ENCODE results near the gene PTH. TPM values are rescaled to one million over a fixed set of nuclear protein-coding genes. Genes with fewer than 3 reads are reported as not detected.

Gene PTH
- total RNA-seq, 2 experiments from 2014 or later = not detected

GRCh38 chr11:13473013-13473722 is 22.6 kb downstream of the PTH start:
- ChIA-PET POLR2A (interaction anchor here (1.1 kb wide), 1 partner anchor 10 kb away, joined by 4 read pairs; the partner anchor contains the start of gene BTBD10), CTCF (interaction anchor here (0.6 to 1.4 kb wide), 3 partner anchors 10 to 397 kb away, joined by 3 to 4 read pairs (median 4); no protein-coding TSS in a partner anchor)
- peaks cover 11% of the 10 kb centered on the region for H3K27me3 Mint-ChIP-seq
- DNase-seq = no peak
- H3K9me3 Mint-ChIP-seq = no peaks in the 10 kb centered on the region
- H3K4me3 Mint-ChIP-seq = no peak overlapping the region
- intact Hi-C loops (cut with micrococcal nuclease) = no loop called here
- H3K27ac Mint-ChIP-seq = no peak overlapping the region
- H3K36me3 Mint-ChIP-seq = no peaks in the 10 kb centered on the region
- no peaks in the 10 kb centered on the region for H3K4me1 Mint-ChIP-seq (ENCODE audit: low read depth)

- H3K4me3 Mint-ChIP-seq = no peak overlapping the region
- POLR2A ChIA-PET = no interaction called here
- no peak for DNase-seq
Measured at GRCh38 chr11:13468750-13469149, 27.0 kb downstream of the PTH start.

DNA sequence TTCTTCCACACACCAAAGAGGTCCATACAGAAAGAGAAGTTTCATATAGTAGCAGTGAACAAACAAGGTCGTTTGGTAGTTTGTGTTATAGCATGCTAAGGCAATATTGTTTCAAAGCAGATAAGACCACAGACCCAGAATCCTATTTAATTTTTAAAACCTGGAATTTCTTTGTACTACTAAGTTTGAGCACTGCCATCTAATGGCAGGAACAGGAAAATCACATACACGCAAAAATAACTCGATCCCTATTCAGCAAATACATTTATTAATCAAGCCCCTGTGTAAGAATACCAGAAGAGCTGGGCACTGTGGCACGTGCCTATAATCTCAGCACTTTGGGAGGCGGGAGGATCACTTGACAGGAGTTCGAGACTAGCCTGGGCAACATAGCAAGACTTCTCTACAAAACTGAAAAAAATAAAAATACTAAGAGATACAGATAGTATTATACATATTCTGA is 29.9 kb downstream of the PTH start:
- Mint-ChIP-seq H3K4me1 (ENCODE audit: low read depth) (peaks cover 19% of the 10 kb centered on the region), H3K36me3 (no peaks in the 10 kb centered on the region), H3K9me3 (no peaks in the 10 kb centered on the region), H3K4me3 (no peak overlapping the region), H3K27me3 (peaks cover 9% of the 10 kb centered on the region), H3K27ac (no peak overlapping the region)
- intact Hi-C loops (cut with micrococcal nuclease) = loop anchor here (2.0 kb wide), 1 partner anchor 501 kb away; no protein-coding TSS in a partner anchor
- CTCF ChIA-PET = interaction anchor here (0.7 to 3.5 kb wide), 6 partner anchors 8 to 733 kb away, joined by 3 to 7 read pairs (median 3); no protein-coding TSS in a partner anchor
- no peak for DNase-seq
- POLR2A ChIA-PET = no interaction called here

More at GRCh38 chr11:13468750-13469149, 27.0 kb downstream of the PTH start:
- CTCF ChIA-PET = no interaction called here
- peaks cover 6% of the 10 kb centered on the region for H3K4me1 Mint-ChIP-seq (ENCODE audit: low read depth)
- H3K36me3 Mint-ChIP-seq = no peaks in the 10 kb centered on the region
- H3K9me3 Mint-ChIP-seq = no peaks in the 10 kb centered on the region
- intact Hi-C loops (cut with micrococcal nuclease) = no loop called here
- H3K27me3 Mint-ChIP-seq = peaks cover 11% of the 10 kb centered on the region
- H3K27ac Mint-ChIP-seq = no peak overlapping the region

DNA sequence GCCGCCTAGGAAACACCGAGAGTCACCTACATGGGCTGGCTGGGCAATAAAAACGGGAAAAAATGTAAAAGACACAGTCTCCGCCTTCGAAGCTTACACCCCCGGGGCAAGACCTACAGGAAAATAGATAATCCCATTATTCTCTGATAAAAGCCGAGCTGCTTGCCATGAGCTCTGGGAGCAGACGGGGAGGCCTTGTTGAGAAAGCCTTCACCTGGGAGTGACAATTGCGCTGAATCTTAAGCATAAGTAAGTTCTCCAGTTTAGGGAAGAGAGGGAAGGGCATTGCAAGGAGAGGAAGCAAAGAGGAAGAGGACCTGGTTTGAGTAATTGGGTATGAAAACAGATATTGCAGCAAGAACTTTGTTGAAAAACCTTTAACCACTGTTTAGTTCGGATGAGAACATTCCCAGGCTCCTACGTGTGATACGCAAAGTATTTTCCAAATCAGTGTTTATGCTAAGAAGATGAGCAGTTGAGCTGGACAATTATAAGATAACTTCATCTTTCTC is 32.0 kb downstream of the PTH start:
- no peaks in the 10 kb centered on the region for H3K27me3 Mint-ChIP-seq
- peak overlapping the region; percentile 95 for H3K27ac Mint-ChIP-seq
- ChIA-PET POLR2A (interaction anchor here (1.0 to 1.7 kb wide), 4 partner anchors 8 to 204 kb away, joined by 4 to 7 read pairs (median 4); partner anchors contain the start of gene FAR1), CTCF (interaction anchor here (0.8 to 3.5 kb wide), 6 partner anchors 9 to 129 kb away, joined by 3 to 14 read pairs (median 5); no protein-coding TSS in a partner anchor)
- DNase-seq = no peak
- H3K4me3 Mint-ChIP-seq = peak overlapping the region; percentile 98
- no peaks in the 10 kb centered on the region for H3K9me3 Mint-ChIP-seq
- peaks cover 31% of the 10 kb centered on the region for H3K4me1 Mint-ChIP-seq (ENCODE audit: low read depth)
- intact Hi-C loops (cut with micrococcal nuclease) = loop anchor here (1.0 to 2.0 kb wide), 6 partner anchors 23 to 255 kb away; partner anchors contain the start of genes BMAL1 and FAR1
- peaks cover 4% of the 10 kb centered on the region for H3K36me3 Mint-ChIP-seq

DNA sequence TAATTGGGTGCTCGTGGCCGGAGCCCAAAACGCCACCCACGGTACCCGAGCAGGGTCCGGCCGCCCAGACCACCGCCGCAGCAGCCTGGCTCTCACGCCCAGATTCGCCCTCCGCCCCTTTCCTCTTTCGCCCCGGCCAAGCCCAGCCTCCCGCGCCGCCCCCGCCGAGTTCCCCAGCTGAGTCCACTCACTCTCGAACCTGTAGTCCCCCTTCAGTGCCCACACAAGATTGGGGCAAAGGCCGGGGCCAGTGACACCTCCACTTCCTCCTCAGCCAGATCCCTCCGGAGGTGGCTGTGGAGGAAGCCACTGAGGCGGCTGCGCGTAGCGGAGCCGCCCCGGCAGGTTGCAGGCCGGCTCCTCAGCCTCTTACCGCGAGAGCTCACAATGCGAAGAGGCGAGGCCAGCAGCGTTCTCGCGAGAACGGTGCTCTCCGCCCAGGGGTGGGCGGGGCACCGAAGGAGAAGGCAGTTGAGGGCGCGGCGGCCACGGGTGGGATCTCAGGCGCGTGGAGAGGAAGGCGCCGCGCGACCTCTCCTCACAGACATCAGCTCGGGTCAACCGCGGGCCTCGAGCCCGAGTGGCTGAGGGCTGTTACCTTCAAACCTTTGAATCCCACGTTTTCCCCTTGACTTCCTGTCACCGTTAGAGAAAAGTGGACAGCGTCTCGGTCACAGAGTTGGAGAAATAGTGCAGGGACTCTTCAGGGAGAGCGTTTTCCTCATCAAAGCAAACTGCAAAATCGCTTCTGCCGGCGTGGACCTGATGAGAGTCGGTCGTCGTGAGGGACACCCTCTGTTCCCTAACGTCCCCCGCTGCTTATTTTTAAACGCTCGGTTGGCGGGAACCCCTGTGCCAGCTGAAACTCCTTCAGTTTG is 32.7 kb downstream of the PTH start, which contains the start of gene BTBD10:
TSS of gene BTBD10 (minus strand) at position 322 of the 878 bp plus-strand sequence. CDS start 18,098 bp downstream, outside the sequence.
- CTCF ChIA-PET = interaction anchor here (0.8 to 3.5 kb wide), 6 partner anchors 10 to 129 kb away, joined by 3 to 14 read pairs (median 5); no protein-coding TSS in a partner anchor
- peak within 1 kb of the TSS; percentile 98 for H3K4me3 Mint-ChIP-seq

GRCh38 chr11:13462311-13462900 is 33.4 kb downstream of the PTH start:
- H3K4me1 Mint-ChIP-seq (ENCODE audit: low read depth) = peaks cover 35% of the 10 kb centered on the region
- CTCF ChIA-PET = interaction anchor here (1.8 to 2.2 kb wide), 2 partner anchors 25 to 77 kb away, joined by 6 to 14 read pairs; no protein-coding TSS in a partner anchor
- intact Hi-C loops (cut with micrococcal nuclease) = loop anchor here (2.0 kb wide), 2 partner anchors 78 to 254 kb away; no protein-coding TSS in a partner anchor

More for the DNA sequence above, 32.7 kb downstream of the PTH start, which contains the start of gene BTBD10:
- Mint-ChIP-seq H3K36me3 (peaks cover 6% of the 10 kb centered on the region), H3K27ac (peak within 1 kb of the TSS; percentile 95), H3K4me1 (ENCODE audit: low read depth) (peaks cover 35% of the 10 kb centered on the region), H3K9me3 (no peaks in the 10 kb centered on the region), H3K27me3 (no peaks in the 10 kb centered on the region)
- intact Hi-C loops (cut with micrococcal nuclease) = loop anchor here (1.0 to 2.0 kb wide), 6 partner anchors 24 to 254 kb away; partner anchors contain the start of genes BMAL1 and FAR1
- peak; percentile 95 for DNase-seq
- POLR2A ChIA-PET = interaction anchor here (0.7 to 1.7 kb wide), 5 partner anchors 8 to 653 kb away, joined by 3 to 7 read pairs (median 4); partner anchors contain the start of gene FAR1

DNA sequence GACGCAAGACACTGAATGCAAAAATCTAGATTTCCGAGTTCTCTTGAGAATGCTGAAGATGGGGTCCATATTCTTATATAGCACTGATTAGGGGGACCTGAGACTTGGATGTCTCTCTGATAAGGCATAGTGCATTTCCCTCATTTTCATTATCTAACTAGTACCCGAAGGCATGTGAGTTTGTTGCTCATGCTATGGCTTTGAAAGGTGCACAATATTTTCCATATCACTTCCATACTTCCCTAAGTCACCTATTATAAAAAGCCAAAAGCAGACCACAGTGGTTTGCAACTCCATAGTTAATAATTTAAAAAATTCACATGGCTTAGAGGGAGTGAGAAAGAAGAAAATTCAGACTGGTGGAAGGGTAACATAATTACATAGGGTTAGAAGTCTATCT is 34.5 kb downstream of the PTH start:
- Mint-ChIP-seq H3K9me3 (no peaks in the 10 kb centered on the region), H3K27ac (no peak overlapping the region), H3K36me3 (peaks cover 6% of the 10 kb centered on the region), H3K4me3 (peak overlapping the region; percentile 98), H3K27me3 (no peaks in the 10 kb centered on the region), H3K4me1 (ENCODE audit: low read depth) (peaks cover 35% of the 10 kb centered on the region)
- DNase-seq = no peak
- CTCF ChIA-PET = no interaction called here
- intact Hi-C loops (cut with micrococcal nuclease) = no loop called here
- POLR2A ChIA-PET = no interaction called here

More at GRCh38 chr11:13462311-13462900, 33.4 kb downstream of the PTH start:
- Mint-ChIP-seq H3K4me3 (peak overlapping the region; percentile 98), H3K9me3 (no peaks in the 10 kb centered on the region), H3K27ac (peak overlapping the region; percentile 95), H3K36me3 (peaks cover 6% of the 10 kb centered on the region), H3K27me3 (no peaks in the 10 kb centered on the region)
- POLR2A ChIA-PET = interaction anchor here (0.7 to 1.7 kb wide), 5 partner anchors 9 to 652 kb away, joined by 3 to 7 read pairs (median 4); partner anchors contain the start of gene FAR1
- DNase-seq = peak; percentile 75

GRCh38 chr11:13450832-13451397 is 44.9 kb downstream of the PTH start:
- Mint-ChIP-seq H3K27me3 (no peaks in the 10 kb centered on the region), H3K4me1 (ENCODE audit: low read depth) (peaks cover 27% of the 10 kb centered on the region), H3K4me3 (no peak overlapping the region), H3K36me3 (peaks cover 16% of the 10 kb centered on the region), H3K27ac (no peak overlapping the region), H3K9me3 (peaks cover 27% of the 10 kb centered on the region)
- no peak for DNase-seq
- intact Hi-C loops (cut with micrococcal nuclease) = no loop called here
- ChIA-PET POLR2A (no interaction called here), CTCF (interaction anchor here (0.7 to 1.0 kb wide), 2 partner anchors 12 to 149 kb away, joined by 3 read pairs; partner anchors contain the start of gene BTBD10)

DNA sequence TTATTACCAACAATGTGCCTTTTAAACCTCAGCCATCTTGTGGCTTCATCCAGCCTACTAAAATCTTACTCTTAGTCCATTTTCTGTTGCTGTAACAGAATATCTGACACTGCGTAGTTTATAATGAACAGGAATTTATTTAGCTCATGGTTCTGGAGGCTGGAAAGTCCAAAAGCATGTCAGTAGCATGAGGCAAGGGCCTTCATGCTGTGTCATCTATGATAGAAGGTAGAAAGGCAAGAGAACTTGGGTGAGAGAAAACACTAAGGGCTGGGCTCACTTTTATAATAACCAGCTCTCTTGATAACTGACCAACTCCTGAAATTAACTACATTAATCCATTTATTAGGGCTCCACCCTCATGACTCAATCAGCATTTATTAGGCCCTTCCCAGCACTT is 46.3 kb downstream of the PTH start:
- Mint-ChIP-seq H3K27ac (no peak overlapping the region), H3K4me3 (no peak overlapping the region), H3K9me3 (peaks cover 27% of the 10 kb centered on the region), H3K27me3 (no peaks in the 10 kb centered on the region), H3K36me3 (peaks cover 16% of the 10 kb centered on the region), H3K4me1 (ENCODE audit: low read depth) (peaks cover 29% of the 10 kb centered on the region)
- ChIA-PET POLR2A (interaction anchor here (0.6 kb wide), 1 partner anchor 60 kb away, joined by 5 read pairs; no protein-coding TSS in a partner anchor), CTCF (interaction anchor here (0.6 kb wide), 1 partner anchor 16 kb away, joined by 3 read pairs; no protein-coding TSS in a partner anchor)
- no peak for DNase-seq
- intact Hi-C loops (cut with micrococcal nuclease) = no loop called here

DNA sequence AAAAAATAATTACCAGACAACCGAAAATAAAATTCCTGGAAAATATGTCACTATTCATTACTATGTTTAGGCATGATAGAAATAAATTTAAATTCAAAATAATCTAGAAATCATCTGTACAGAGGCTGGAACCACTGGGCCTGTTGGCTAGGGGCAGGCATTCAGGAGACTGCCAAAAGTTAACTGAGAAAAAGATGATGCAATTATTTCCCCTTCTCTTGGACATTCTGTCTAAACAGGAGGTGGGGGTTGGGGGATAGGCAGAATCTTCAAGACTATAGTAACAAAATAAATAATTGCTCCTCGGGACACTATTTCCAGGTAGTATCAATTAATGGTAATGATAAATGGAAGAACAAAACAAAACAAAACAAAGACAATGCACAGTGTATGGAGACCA is 46.9 kb downstream of the PTH start:
- DNase-seq = no peak
- intact Hi-C loops (cut with micrococcal nuclease) = no loop called here
- no peak overlapping the region for H3K4me3 Mint-ChIP-seq
- POLR2A ChIA-PET = no interaction called here
- CTCF ChIA-PET = no interaction called here
- H3K9me3 Mint-ChIP-seq = peaks cover 27% of the 10 kb centered on the region
- H3K27ac Mint-ChIP-seq = no peak overlapping the region
- H3K36me3 Mint-ChIP-seq = peaks cover 16% of the 10 kb centered on the region
- H3K27me3 Mint-ChIP-seq = no peaks in the 10 kb centered on the region
- peaks cover 29% of the 10 kb centered on the region for H3K4me1 Mint-ChIP-seq (ENCODE audit: low read depth)

All from activated CD4-positive, alpha-beta memory T cell treated with anti-CD3 and anti-CD28 coated beads for 36 hours (primary cell).